ENCODE data around the gene SYCP1. TPM values are rescaled to one million over a fixed set of nuclear protein-coding genes. Genes with fewer than 3 reads are reported as not detected.

Gene SYCP1
- total and polyA plus RNA-seq, 2 of the 13 experiments (the other 11 are each of a cell fraction or from before 2014, with no cell fraction given), result not detected

- Histone ChIP-seq H3K9ac (ENCODE audit: insufficient read depth, low read depth, low read length) (no peak overlapping the region), H3K4me2 (ENCODE audit: low read depth, low read length) (no peak overlapping the region), H3K36me3 (replicated peaks in 1 of 2; ENCODE audit: control insufficient read depth in 1 of 2, insufficient read depth in 2 of 2, low read length in 2 of 2) (no peaks in the 10 kb centered on the region), H3K9me3 (ENCODE audit: low read length) (no peaks in the 10 kb centered on the region), H3K79me2 (ENCODE audit: insufficient read depth, low read length) (no peaks in the 10 kb centered on the region), H3K4me1 (ENCODE audit: insufficient read depth, low read length) (no peaks in the 10 kb centered on the region), H3K4me3 (replicated peaks in 1 of 3; ENCODE audit: insufficient read depth in 1 of 3, low read depth in 2 of 3, low read length in 3 of 3) (no peak overlapping the region), H3K27me3 (ENCODE audit: control insufficient read depth in 1 of 2, insufficient read depth in 2 of 2, low read length in 2 of 2) (no peaks in the 10 kb centered on the region), H2AFZ (ENCODE audit: low read length) (no peak overlapping the region), H4K20me1 (ENCODE audit: insufficient read depth, low read length) (no peaks in the 10 kb centered on the region), H3K27ac (ENCODE audit: extremely low read length, insufficient read depth, low read length) (no peak overlapping the region)
- intact Hi-C loops (cut with micrococcal nuclease; ENCODE audit: unreplicated experiment), result no loop called here
- DNase-seq (ENCODE audit: low spot score) (no peak), ATAC-seq (no peak), FAIRE-seq (no peak)
- WGBS (ENCODE audit: low lambda C conversion rate), result 25% methylated on average over 1 of the region's 1 CpG
- POLR2A ChIA-PET, result no interaction called here
- no TSS peak for BruUV-seq (replicated peaks)
- in situ Hi-C loops (cut with HindIII; ENCODE audit: extremely low pct_ligation_motif_present, low pct_unique_long_range_greater_than_20kb), result no loop called here
- CTCF ChIA-PET (ENCODE audit: low intra/inter-chr PET ratio, low total read pairs), result no interaction called here
- TF ChIP-seq SETDB1 (CRISPR knock-in tag; IDR thresholded peaks at IDR 0.05; ENCODE audit: borderline replicate concordance) (no peak), ZNF713 (CRISPR knock-in tag; IDR thresholded peaks at IDR 0.05) (no peak), EP300 (IDR thresholded peaks at IDR 0.05; ENCODE audit: low read depth in 2 of 2, low read length in 2 of 2) (no peak), EP300 (CRISPR knock-in tag; IDR thresholded peaks at IDR 0.05; ENCODE audit: borderline replicate concordance) (no peak), SP1 (IDR thresholded peaks at IDR 0.05) (no peak), SP1 (CRISPR knock-in tag; IDR thresholded peaks at IDR 0.05) (no peak), SOX6 (IDR thresholded peaks at IDR 0.05) (no peak), SOX6 (CRISPR knock-in tag; IDR thresholded peaks at IDR 0.05) (no peak), KDM1A (CRISPR knock-in tag; IDR thresholded peaks at IDR 0.05) (no peak), NFE2L1 (CRISPR knock-in tag; IDR thresholded peaks at IDR 0.05; ENCODE audit: borderline replicate concordance) (no peak), ZNF674 (CRISPR knock-in tag; IDR thresholded peaks at IDR 0.05; ENCODE audit: low read depth) (no peak), JUNB (CRISPR knock-in tag; IDR thresholded peaks at IDR 0.05; ENCODE audit: borderline replicate concordance) (no peak), CENPT (CRISPR knock-in tag; IDR thresholded peaks at IDR 0.05; ENCODE audit: low read depth) (no peak), ZNF740 (CRISPR knock-in tag; IDR thresholded peaks at IDR 0.05) (no peak), ZFP36L1 (CRISPR knock-in tag; IDR thresholded peaks at IDR 0.05) (no peak), PRPF4 (IDR thresholded peaks at IDR 0.05; ENCODE audit: low read depth, low read length, poor library complexity, severe bottlenecking) (no peak)
These were observed 72.7 kb downstream of the SYCP1 start for GRCh38 chr1:114927401-114927800.
